KMS-11 (cell line): Measurements from ENCODE around the gene LRRC28.

Source experiments
- H2AFZ ChIP-seq: fragments of 200-600 bp; sonication (generic); 2 replicates; pipeline ENCODE4 v1.6.1; 2016; ENCODE audit warnings: antibody characterized with exemption, mixed run types, low read depth
- H3K27ac ChIP-seq: fragments of 200-600 bp; sonication (generic); 2 replicates; pipeline ENCODE4 v1.6.1; 2016; ENCODE audit warnings: mild to moderate bottlenecking, mixed run types
- H3K27me3 ChIP-seq: fragments of 200-600 bp; sonication (generic); 2 replicates; pipeline ENCODE4 v1.6.1; 2017; ENCODE audit warnings: mild to moderate bottlenecking, low read depth, mixed run types, moderate library complexity; ENCODE audit not compliant: insufficient read depth
- H3K36me3 ChIP-seq: fragments of 200-600 bp; sonication (generic); 2 replicates; pipeline ENCODE4 v1.6.1; 2017; ENCODE audit warnings: mild to moderate bottlenecking, mixed run types; ENCODE audit not compliant: insufficient read depth
- H3K4me1 ChIP-seq: fragments of 200-600 bp; sonication (generic); 2 replicates; pipeline ENCODE4 v1.6.1; 2016; ENCODE audit warnings: mild to moderate bottlenecking, low read depth, mixed run types; ENCODE audit not compliant: poor library complexity, severe bottlenecking
- H3K4me2 ChIP-seq: fragments of 200-600 bp; sonication (generic); 2 replicates; pipeline ENCODE4 v1.7.0; 2016; ENCODE audit warnings: mild to moderate bottlenecking, mixed run types
- H3K4me3 ChIP-seq: fragments of 200-600 bp; sonication (generic); IDR thresholded peaks from 2 replicates; pipeline ENCODE4 v1.6.1; 2017; ENCODE audit warnings: low read depth, low read length, mixed read lengths; ENCODE audit not compliant: insufficient read depth
- H3K79me2 ChIP-seq: fragments of 200-600 bp; sonication (generic); 2 replicates; pipeline ENCODE4 v1.6.1; 2016; ENCODE audit warnings: low read depth, mixed run types; ENCODE audit not compliant: insufficient read depth
- H3K9ac ChIP-seq: fragments of 200-600 bp; sonication (generic); 2 replicates; pipeline ENCODE4 v1.6.1; 2016; ENCODE audit warnings: mild to moderate bottlenecking, mixed run types
- H4K20me1 ChIP-seq: fragments of 200-600 bp; sonication (generic); 2 replicates; pipeline ENCODE4 v1.6.1; 2016; ENCODE audit warnings: mild to moderate bottlenecking, mixed run types; ENCODE audit not compliant: insufficient read depth
- CTCF ChIP-seq: fragments of 200-600 bp; sonication (generic); conservative IDR thresholded peaks from 2 replicates; pipeline ENCODE4 v1.6.1; 2017; ENCODE audit warnings: low read depth, mild to moderate bottlenecking, antibody characterized with exemption, low read length, moderate library complexity, mixed read lengths

The LRRC28 gene

GRCh38 chr15:99224372-99225214 lies 26.7 kb upstream of the LRRC28 start:
- Histone ChIP-seq H3K27ac (no peak overlapping the region), H3K9ac (no peak overlapping the region), H3K27me3 (no peaks in the 10 kb centered on the region), H3K79me2 (no peaks in the 10 kb centered on the region), H3K4me1 (no peaks in the 10 kb centered on the region), H4K20me1 (no peaks in the 10 kb centered on the region), H3K36me3 (no peaks in the 10 kb centered on the region), H3K4me2 (no peak overlapping the region), H3K4me3 (no peak overlapping the region), H2AFZ (no peak overlapping the region)
- no peak for TF ChIP-seq CTCF

- no peaks in the 10 kb centered on the region for H4K20me1 ChIP-seq
- no peak overlapping the region for H3K4me2 ChIP-seq
- no peak overlapping the region for H2AFZ ChIP-seq
- no peaks in the 10 kb centered on the region for H3K4me1 ChIP-seq
- H3K4me3 ChIP-seq, result no peak overlapping the region
- H3K79me2 ChIP-seq, result no peaks in the 10 kb centered on the region
- H3K27ac ChIP-seq, result no peak overlapping the region
- H3K27me3 ChIP-seq, result no peaks in the 10 kb centered on the region
- no peak for TF ChIP-seq CTCF
- no peaks in the 10 kb centered on the region for H3K36me3 ChIP-seq
- no peak overlapping the region for H3K9ac ChIP-seq
Measured at GRCh38 chr15:99226802-99227201, 24.5 kb upstream of the LRRC28 start.

- no peak overlapping the region for H3K27ac ChIP-seq
- H3K4me1 ChIP-seq, result no peaks in the 10 kb centered on the region
- H3K4me3 ChIP-seq, result no peak overlapping the region
- H3K9ac ChIP-seq, result no peak overlapping the region
- no peak overlapping the region for H2AFZ ChIP-seq
- H3K36me3 ChIP-seq, result no peaks in the 10 kb centered on the region
- no peak overlapping the region for H3K4me2 ChIP-seq
- no peak for TF ChIP-seq CTCF
- no peaks in the 10 kb centered on the region for H4K20me1 ChIP-seq
- H3K79me2 ChIP-seq, result no peaks in the 10 kb centered on the region
- no peaks in the 10 kb centered on the region for H3K27me3 ChIP-seq
Measured at GRCh38 chr15:99228120-99228770, 23.0 kb upstream of the LRRC28 start.

GRCh38 chr15:99230867-99231266 lies 20.4 kb upstream of the LRRC28 start:
- H3K27ac ChIP-seq, result no peak overlapping the region
- no peaks in the 10 kb centered on the region for H3K27me3 ChIP-seq
- H3K4me1 ChIP-seq, result peaks cover 3% of the 10 kb centered on the region
- H4K20me1 ChIP-seq, result no peaks in the 10 kb centered on the region
- no peak overlapping the region for H2AFZ ChIP-seq
- no peaks in the 10 kb centered on the region for H3K79me2 ChIP-seq
- no peak for TF ChIP-seq CTCF
- no peaks in the 10 kb centered on the region for H3K36me3 ChIP-seq
- no peak overlapping the region for H3K9ac ChIP-seq
- no peak overlapping the region for H3K4me2 ChIP-seq
- H3K4me3 ChIP-seq, result no peak overlapping the region
